Purkinje cell (primary cell): ENCODE measurements around the gene KDM4E. TPM values are rescaled to one million over a fixed set of nuclear protein-coding genes. Genes with fewer than 3 reads are reported as not detected.

Source experiments
- polyA plus RNA-seq: library from polyadenylated mRNA; unstranded; fragments of >200 nt; fragmentation: Nextera tagmentation; gene quantifications from 2 replicates; pipeline ENCODE4 v1.2.1, GENCODE V29; 2014

KDM4E gene
- not detected in 2 replicates for polyA plus RNA-seq

GRCh38 chr11:95024958-95025357, at the start of gene KDM4E:
TSS of gene KDM4E (plus strand) at chr11:95025258. CDS start at chr11:95025558, 300 bp downstream.

GRCh38 chr11:95049122-95049521, 24.1 kb downstream of the KDM4E start, which contains the start of gene KDM4F:
TSS of gene KDM4F (plus strand) at chr11:95049422.

GRCh38 chr11:95066716-95067038, 41.6 kb downstream of the KDM4E start, which contains the start of gene SRSF8:
TSS of gene SRSF8 (plus strand) at chr11:95066919. CDS start at chr11:95067227, 308 bp downstream.

Other genes with a start within 250 kb of the KDM4E start
- gene CWC15, start 51.7 kb upstream of the KDM4E start, polyA plus RNA-seq = 204 and 241 TPM in 2 replicates
- gene KDM4D, start 51.5 kb upstream of the KDM4E start, polyA plus RNA-seq = 1.1 and 3.4 TPM in 2 replicates
- not detected in 2 replicates for gene KDM4F, start 24.2 kb downstream of the KDM4E start, polyA plus RNA-seq
- gene SRSF8, start 41.7 kb downstream of the KDM4E start, polyA plus RNA-seq = 32.9 and 65.5 TPM in 2 replicates
- gene ENDOD1, start 64.6 kb downstream of the KDM4E start, polyA plus RNA-seq = 15.9 and 23.5 TPM in 2 replicates
- gene SESN3, start 205.9 kb downstream of the KDM4E start, polyA plus RNA-seq = 15.6 and 26.0 TPM in 2 replicates